ENCODE measurements around the gene PRR5. TPM values are rescaled to one million over a fixed set of nuclear protein-coding genes. Genes with fewer than 3 reads are reported as not detected.

Gene PRR5
- total and polyA plus RNA-seq, 2 experiments from 2014 or later = 15.3 to 31.4 TPM

DNA sequence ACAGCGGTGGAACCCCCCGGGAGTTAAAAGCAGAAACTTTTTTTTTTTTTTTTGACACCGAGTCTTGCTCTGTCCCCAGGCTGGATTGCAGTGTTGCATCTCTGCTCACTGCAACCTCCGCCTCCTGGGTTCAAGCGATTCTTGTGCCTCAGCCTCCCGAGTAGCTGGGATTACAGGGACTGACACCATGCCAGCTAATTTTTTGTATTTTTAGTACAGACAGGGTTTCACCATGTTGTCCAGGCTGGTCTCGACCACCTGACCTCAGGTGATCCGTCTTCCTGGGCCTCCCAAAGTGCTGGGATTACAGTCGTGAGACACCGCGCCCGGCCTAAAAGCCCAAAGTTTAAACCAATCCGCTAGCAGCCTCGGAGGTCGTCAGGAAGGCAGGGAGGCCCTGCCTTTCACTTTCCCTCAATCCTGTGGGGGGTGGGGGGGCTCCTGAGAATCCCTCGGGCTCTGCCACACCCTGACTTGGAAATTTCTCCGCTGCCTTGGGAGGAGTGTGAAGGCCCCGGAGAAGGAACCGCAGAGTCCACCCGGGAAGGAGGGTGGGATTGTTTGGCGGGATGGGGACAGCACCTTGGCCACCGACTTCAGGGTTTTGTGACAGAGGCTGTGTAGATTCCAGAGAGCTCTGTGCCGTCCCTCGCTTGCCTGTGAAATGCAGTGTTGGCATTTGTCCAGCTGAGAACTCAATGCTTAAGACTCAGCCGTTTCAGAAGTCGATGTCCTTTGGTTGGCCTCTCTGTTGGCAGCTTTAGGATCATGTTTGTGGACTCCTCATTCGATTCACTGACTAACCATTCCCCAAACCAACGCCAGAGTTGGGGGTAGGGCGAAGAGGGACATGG lies 51.4 kb downstream of the PRR5 start (continued):
- TF ChIP-seq, protein P1, sequence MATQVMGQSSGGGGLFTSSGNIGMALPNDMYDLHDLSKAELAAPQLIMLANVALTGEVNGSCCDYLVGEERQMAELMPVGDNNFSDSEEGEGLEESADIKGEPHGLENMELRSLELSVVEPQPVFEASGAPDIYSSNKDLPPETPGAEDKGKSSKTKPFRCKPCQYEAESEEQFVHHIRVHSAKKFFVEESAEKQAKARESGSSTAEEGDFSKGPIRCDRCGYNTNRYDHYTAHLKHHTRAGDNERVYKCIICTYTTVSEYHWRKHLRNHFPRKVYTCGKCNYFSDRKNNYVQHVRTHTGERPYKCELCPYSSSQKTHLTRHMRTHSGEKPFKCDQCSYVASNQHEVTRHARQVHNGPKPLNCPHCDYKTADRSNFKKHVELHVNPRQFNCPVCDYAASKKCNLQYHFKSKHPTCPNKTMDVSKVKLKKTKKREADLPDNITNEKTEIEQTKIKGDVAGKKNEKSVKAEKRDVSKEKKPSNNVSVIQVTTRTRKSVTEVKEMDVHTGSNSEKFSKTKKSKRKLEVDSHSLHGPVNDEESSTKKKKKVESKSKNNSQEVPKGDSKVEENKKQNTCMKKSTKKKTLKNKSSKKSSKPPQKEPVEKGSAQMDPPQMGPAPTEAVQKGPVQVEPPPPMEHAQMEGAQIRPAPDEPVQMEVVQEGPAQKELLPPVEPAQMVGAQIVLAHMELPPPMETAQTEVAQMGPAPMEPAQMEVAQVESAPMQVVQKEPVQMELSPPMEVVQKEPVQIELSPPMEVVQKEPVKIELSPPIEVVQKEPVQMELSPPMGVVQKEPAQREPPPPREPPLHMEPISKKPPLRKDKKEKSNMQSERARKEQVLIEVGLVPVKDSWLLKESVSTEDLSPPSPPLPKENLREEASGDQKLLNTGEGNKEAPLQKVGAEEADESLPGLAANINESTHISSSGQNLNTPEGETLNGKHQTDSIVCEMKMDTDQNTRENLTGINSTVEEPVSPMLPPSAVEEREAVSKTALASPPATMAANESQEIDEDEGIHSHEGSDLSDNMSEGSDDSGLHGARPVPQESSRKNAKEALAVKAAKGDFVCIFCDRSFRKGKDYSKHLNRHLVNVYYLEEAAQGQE (IDR thresholded peaks at IDR 0.05; ENCODE audit: unreplicated experiment) = no peak
- no peak for TF ChIP-seq JUNB (IDR thresholded peaks at IDR 0.05; ENCODE audit: unreplicated experiment)
- TF ChIP-seq NANOG (IDR thresholded peaks at IDR 0.05; ENCODE audit: borderline replicate concordance) = no peak
- TF ChIP-seq, protein P2, sequence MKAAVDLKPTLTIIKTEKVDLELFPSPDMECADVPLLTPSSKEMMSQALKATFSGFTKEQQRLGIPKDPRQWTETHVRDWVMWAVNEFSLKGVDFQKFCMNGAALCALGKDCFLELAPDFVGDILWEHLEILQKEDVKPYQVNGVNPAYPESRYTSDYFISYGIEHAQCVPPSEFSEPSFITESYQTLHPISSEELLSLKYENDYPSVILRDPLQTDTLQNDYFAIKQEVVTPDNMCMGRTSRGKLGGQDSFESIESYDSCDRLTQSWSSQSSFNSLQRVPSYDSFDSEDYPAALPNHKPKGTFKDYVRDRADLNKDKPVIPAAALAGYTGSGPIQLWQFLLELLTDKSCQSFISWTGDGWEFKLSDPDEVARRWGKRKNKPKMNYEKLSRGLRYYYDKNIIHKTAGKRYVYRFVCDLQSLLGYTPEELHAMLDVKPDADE (IDR thresholded peaks at IDR 0.05) = no peak
- TF ChIP-seq STAT1 (IDR thresholded peaks at IDR 0.05; ENCODE audit: unreplicated experiment) = no peak
- TF ChIP-seq, protein P3, sequence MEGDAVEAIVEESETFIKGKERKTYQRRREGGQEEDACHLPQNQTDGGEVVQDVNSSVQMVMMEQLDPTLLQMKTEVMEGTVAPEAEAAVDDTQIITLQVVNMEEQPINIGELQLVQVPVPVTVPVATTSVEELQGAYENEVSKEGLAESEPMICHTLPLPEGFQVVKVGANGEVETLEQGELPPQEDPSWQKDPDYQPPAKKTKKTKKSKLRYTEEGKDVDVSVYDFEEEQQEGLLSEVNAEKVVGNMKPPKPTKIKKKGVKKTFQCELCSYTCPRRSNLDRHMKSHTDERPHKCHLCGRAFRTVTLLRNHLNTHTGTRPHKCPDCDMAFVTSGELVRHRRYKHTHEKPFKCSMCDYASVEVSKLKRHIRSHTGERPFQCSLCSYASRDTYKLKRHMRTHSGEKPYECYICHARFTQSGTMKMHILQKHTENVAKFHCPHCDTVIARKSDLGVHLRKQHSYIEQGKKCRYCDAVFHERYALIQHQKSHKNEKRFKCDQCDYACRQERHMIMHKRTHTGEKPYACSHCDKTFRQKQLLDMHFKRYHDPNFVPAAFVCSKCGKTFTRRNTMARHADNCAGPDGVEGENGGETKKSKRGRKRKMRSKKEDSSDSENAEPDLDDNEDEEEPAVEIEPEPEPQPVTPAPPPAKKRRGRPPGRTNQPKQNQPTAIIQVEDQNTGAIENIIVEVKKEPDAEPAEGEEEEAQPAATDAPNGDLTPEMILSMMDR (conservative IDR thresholded peaks at IDR 0.05; ENCODE audit: low read depth in 2 of 2) = no peak
- no peak for TF ChIP-seq EZH2 (IDR thresholded peaks at IDR 0.05; ENCODE audit: low read depth, unreplicated experiment)
- no peak for TF ChIP-seq ZNF331 (CRISPR knock-in tag; IDR thresholded peaks at IDR 0.05; ENCODE audit: low read depth)
- TF ChIP-seq EZH2phosphoT487 (IDR thresholded peaks at IDR 0.05; ENCODE audit: unreplicated experiment) = no peak
- TF ChIP-seq CREB1 (CRISPR knock-in tag; IDR thresholded peaks at IDR 0.05; ENCODE audit: low read depth) = no peak

GRCh38 chr22:44754998-44755397 lies 53.0 kb downstream of the PRR5 start:
- no peaks in the 10 kb centered on the region for H3K36me3 ChIP-seq (ENCODE audit: insufficient read depth)
- peaks cover 25% of the 10 kb centered on the region for H3K27me3 Mint-ChIP-seq (ENCODE audit: insufficient read depth, low read depth, poor library complexity)
- no peaks in the 10 kb centered on the region for H3K27me3 ChIP-seq (ENCODE audit: insufficient read depth)
- H3K4me1 Mint-ChIP-seq = peaks cover 48% of the 10 kb centered on the region
- H3K4me3 ChIP-seq = peak overlapping the region; percentile 44; the same call in 1 of the 2 replicates
- TF ChIP-seq, protein P1 (IDR thresholded peaks at IDR 0.05; ENCODE audit: unreplicated experiment) = no peak
- TF ChIP-seq NANOG (IDR thresholded peaks at IDR 0.05; ENCODE audit: borderline replicate concordance) = no peak
- peaks cover 27% of the 10 kb centered on the region for H3K4me1 ChIP-seq (ENCODE audit: insufficient read depth)
- peaks cover 7% of the 10 kb centered on the region; the same call in 2 of the 3 replicates for H3K9me3 Mint-ChIP-seq
- peak overlapping the region; percentile 78; the same call in 1 of the 2 replicates for H3K27ac Mint-ChIP-seq
- H3K4me3 Mint-ChIP-seq = peak overlapping the region; percentile 56; the same call in 1 of the 3 replicates
- H4K20me1 ChIP-seq (replicated peaks; ENCODE audit: insufficient read depth) = peaks cover 7% of the 10 kb centered on the region
- H3K9me2 ChIP-seq (ENCODE audit: insufficient read depth) = no peaks in the 10 kb centered on the region
- 0 out of 2 replicates have a peak, but pooled peaks cover 7% of the 10 kb centered on the region for H3F3A ChIP-seq (replicated peaks; ENCODE audit: low read depth)
- ATAC-seq (no peak), DNase-seq (ENCODE audit: low spot score) (no peak)
- peak overlapping the region; percentile 87; the same call in 1 of the 2 replicates for H3K27ac ChIP-seq (ENCODE audit: low read depth)
- H3K36me3 Mint-ChIP-seq (ENCODE audit: low read depth) = peaks cover 31% of the 10 kb centered on the region
- H2AFZ ChIP-seq = no peak overlapping the region
- 0 out of 2 replicates have a peak overlapping the region, but pooled peaks have one; percentile 81 for H3K4me2 ChIP-seq
- peaks cover 72% of the 10 kb centered on the region for H3K79me2 ChIP-seq (replicated peaks; ENCODE audit: insufficient read depth)

Measured in GM23338 (cell line).